HPDE6-E6E7 (cell line): ENCODE results near the gene ADAMTS2.

Experiments
- DNase-seq: peaks from one replicate; pipeline ENCODE4 v3.0.0; 2011; ENCODE audit warnings: missing footprints; ENCODE audit errors: extremely low spot score

The ADAMTS2 gene

GRCh38 chr5:179254638-179255271 is 90.5 kb downstream of the ADAMTS2 start:
- DNase-seq = no peak

DNA sequence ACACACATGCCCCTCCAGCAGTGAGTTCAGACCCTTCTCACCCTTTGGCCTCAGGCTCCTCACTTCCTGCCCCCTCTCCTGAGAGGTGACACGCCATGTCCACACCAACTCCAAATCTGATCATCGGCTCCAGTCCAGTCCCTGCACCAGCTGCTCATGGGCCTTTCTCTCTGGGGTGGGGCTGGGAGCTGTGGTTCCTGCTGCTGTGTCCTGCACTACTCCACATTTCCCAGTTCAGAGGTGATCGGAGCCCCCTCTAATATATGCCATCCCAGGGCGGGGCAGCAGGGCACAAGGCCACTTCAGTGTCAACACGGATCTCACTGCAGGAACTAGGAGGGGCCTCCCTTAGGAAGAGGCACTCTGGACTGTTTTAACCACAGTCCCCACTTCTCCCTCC is 91.5 kb downstream of the ADAMTS2 start:
- DNase-seq = no peak

GRCh38 chr5:179251276-179251969 is 93.8 kb downstream of the ADAMTS2 start:
- no peak for DNase-seq

- no peak for DNase-seq
Measured at GRCh38 chr5:179250561-179251225, 94.6 kb downstream of the ADAMTS2 start.

DNA sequence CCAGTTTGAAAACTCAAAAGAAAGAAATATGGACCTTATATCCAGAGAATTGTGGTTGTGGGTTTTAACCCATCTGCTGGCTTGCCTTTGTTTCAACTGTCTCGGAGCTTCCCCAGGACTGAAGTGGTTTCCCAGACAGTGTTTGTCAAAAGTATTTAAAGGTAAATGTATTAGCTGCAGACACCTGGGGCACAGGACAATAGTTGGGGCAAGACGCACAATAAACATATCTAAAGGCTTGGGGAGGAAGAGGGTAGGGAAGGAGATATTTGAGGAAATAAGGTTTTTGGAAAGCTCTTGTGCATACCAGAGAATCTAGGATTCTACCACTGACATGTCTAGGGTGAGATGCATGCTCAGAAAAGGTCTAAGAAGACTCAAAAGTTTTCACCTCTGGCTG is 99.0 kb downstream of the ADAMTS2 start:
- no peak for DNase-seq

DNA sequence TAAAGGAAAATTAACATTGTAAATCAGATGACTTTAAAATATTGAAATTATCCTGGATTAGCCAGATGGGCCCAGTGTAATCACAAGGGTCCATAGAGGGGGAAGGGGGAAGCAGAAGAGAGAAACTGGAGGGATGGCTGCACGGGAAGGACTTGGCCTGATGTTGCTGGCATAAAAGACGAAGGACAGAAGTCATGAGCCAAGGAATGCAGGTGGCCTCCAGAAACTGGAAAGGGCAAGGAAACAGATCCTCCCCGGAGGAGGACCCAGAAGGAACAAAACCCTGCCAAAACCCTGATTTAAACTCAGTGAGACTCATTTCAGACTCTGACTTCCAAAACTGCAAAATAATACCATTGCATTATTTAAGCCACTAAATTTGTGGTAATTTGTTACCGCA is 100.2 kb downstream of the ADAMTS2 start:
- no peak for DNase-seq

- no peak for DNase-seq
Measured at GRCh38 chr5:179244044-179244443, 101.2 kb downstream of the ADAMTS2 start.

- DNase-seq = no peak
Measured at GRCh38 chr5:179243333-179243732, 101.9 kb downstream of the ADAMTS2 start.

DNA sequence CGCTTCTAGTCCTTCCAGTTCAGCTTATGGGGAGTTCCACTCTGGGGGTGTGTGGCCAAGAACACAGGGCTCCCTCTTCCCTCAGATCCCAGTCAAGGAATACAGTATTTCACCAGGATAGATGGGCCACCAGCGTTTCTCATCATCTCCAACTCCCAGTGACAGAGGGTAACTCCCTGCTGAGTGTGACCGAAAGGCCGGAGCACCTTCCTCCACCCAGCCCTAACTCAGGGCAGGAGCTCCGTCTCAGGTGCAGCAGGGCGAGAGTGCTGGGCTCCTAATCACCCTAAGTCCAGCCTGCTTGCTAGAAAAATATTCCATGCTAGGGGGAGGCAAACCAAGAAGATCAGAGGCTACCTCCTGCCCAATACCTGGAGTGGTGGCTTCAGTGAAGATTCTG is 102.6 kb downstream of the ADAMTS2 start:
- DNase-seq = no peak

GRCh38 chr5:179241764-179242370 is 103.4 kb downstream of the ADAMTS2 start:
- DNase-seq = no peak

GRCh38 chr5:179241175-179241574 is 104.1 kb downstream of the ADAMTS2 start:
- no peak for DNase-seq

DNA sequence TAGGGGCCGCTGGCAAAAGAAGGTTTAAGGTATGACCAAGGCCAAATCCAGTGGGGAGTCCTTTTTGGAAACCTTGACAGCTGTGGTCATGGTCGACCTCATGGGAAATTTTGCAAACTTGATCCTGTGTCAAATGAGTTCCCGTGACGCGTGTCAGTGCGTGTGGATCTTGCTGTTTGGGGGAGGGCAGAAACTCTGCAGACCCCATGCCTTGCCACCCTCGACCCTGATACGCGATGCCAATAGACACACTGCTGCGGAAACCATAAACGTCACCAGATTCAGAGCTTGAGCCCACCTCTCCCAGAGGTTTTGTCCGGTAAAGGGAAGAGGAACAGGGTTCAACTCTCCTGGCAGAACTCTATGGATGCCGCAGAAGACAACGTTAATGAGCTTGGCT is 104.7 kb downstream of the ADAMTS2 start:
- no peak for DNase-seq

DNA sequence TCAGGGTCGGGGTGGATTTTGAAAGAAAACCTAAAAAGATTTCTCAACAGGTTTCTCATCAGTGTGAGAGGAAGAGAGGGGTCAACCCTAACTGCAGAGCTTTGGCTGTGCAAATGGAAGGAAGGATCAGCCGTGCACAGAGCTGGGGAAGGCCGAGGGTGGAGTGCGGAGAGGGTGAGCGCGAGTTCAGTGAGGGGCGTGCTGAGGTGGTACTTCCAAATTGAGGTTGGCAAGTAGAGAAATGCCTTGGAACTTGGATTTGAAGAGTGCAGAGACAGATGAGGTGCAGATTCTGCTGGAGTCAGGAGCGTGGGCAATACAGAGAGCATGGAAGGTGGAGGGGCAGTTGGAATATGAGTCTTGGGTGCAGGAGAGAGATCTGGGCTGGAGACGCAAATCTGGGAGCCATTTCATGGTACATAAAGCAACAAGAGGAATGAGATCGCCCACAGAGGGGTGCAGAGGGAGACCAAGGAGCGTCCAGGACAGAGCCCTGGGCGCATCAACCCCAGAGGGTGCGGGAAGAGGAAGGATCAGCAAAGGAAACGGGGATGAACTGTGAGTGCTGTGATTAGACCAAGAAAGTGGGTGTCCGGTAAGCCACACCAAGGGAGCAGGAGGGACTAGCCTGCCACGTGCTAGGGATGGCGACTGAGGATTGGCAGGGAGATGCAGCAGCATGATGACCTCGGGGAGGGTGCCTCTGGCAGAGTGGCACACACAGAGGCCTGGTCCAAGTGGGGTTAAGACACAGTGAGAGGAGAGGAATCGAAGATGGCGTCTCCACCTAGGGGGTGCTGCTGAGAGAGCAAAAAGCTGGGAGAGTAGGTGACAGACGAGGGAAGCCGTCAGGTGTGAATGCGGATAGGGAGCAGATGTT is 105.8 kb downstream of the ADAMTS2 start:
- DNase-seq = no peak

DNA sequence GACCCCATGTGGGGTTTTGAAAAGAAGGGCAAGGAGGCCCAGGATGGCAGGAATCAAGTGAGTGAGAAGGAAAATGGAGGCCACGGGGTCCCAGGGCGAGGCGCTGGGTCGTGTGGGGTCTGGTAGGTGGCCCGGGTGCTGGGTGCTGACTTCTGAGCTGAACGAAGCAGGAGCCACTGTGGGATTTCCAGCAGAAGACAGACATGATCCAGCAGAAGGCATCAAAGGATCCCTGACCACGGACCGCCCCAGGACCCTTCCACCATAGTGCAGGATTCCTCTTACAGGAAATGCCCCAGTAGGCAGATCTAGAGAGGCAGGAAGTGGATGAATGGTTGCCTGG is 106.7 kb downstream of the ADAMTS2 start:
- no peak for DNase-seq

DNA sequence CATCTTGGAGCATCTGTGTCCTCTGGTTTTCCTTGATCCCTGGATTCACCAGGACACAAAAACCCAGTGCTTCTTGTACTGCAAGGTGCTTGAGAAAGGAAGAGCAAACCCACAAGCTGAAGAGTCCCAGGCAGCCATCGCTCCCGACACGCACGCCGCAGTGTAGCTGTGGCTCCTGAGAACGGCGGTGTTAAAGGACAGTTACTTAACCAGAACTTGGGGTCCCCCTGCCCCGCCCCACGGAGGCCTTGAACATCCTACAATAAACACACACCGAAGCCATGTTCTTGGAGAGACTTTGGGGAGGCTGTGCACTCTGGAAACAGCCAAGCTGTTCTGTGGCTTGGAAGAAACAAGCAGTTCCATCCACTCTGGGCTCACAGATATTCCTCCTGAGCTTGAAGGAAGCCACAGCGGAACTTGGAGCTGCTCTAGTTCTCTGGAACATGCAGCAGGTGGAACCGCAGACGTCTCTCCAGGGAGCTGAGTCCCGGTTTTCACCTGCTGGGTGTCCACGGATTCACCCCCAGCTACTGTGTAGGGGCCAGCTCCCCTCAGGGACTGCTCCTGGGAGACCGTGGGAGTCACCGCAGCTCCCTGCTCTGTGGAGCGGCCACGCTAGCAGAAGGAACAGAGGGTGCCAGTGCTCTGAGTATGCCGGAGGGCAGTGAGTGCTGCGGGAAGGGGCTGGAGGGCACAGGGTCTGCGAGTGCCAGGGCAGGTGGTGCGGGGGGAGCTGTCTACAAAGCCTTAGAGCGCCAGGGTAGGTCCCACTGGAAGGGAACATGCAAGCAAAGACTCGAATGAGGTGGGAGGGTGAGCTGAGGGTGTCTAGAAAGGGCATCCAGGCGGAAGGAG is 107.3 kb downstream of the ADAMTS2 start:
- DNase-seq = no peak

DNA sequence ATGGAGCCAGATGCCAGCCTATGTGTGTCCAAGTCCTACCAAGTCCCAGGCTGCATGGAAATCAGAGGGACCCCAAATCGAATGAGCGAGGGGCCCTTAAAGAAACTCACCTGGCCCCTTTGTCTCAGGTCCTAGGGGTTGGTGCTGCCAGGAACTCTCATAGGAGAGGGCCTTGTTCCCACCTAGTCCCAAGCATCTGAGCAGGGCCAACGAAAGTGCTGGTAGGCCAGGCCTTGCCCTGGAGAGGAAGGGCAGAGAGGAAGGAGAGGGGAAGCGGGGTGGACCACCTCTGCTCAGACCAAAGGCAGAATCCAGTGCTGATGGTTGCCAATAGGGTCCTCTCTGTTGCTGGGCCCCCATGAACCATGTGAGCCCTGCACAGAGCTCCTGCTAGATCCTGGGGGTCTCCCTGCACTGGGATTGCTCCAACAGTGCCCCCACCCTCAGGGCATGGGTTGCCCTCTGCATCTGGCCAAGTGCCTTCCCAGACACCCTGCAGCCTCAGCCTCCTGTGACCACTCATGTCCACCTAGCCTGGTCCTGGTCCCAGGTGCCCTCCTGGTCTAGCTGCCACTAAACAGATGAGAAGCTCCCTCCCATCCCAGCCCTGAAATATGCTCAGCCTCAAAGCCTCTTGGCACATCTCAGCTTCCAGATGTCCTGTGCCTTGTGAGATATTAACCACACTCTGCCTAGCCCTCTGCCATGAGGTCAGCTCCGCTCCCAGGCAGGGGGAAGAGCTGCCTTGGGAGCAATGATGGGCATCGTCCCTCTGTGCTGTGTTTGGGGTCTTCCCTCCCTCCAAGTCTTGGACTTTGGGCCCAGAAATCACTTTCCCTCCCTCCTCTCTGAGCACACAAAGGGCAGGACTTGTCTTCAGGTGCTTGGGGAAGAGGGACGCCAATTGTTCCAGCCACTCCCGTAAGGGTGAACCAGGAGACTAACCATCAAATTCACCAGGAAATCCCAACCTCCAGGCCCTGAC is 109.6 kb downstream of the ADAMTS2 start:
- no peak for DNase-seq

DNA sequence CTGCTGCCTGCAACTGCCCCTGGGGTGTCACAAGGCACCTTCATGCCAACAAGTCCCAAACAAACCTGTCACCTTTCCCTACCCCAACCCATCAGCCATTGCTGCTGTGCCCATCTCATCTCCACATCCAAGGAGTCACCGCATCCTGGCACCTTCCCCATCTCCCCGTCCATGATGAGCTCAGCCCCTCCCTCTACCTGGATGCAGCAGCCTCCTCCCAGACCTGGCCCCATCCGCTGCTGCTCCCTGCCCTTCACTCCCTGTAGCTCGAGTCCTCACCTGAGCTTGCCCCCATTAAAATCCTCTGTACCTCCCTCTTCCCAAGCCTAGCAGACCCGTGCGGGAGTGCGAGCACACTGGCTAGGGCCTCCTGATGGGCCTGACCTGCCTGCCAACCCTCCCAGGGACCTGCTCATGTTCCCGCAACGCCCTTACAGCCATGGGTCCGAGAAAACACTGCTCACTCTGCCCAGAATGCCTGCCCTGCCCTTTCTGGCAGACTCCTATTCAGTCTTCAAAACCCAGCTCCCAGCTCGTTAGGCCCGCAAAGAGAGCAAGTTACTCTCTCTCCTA is 110.6 kb downstream of the ADAMTS2 start:
- no peak for DNase-seq

- DNase-seq = no peak
Measured at GRCh38 chr5:179233909-179234562, 111.2 kb downstream of the ADAMTS2 start.
